Endothelial cell of coronary artery (primary cell): Measurements from ENCODE around the gene ROBO4. TPM values are rescaled to one million over a fixed set of nuclear protein-coding genes. Genes with fewer than 3 reads are reported as not detected.

Source experiments
- total RNA-seq: library from RNA; depleted of rRNA; stranded (reverse); fragments of >200 nt; gene quantifications from 2 replicates; pipeline ENCODE4 v1.2.3, GENCODE V29; 2014

The ROBO4 gene
- 151 and 173 TPM in 2 replicates for total RNA-seq

GRCh38 chr11:124897674-124898262 lies at the start of gene ROBO4:
Gene ROBO4, minus strand, starts transcription at chr11:124897865. Its CDS starts 70 bp downstream, at chr11:124897795.

GRCh38 chr11:124935548-124936514 lies 38.2 kb upstream of the ROBO4 start, which contains the start of gene HEPACAM:
Gene HEPACAM, minus strand, starts transcription at chr11:124936047. Its CDS starts 41 bp downstream, at chr11:124936006.

GRCh38 chr11:124918950-124919349 lies 21.3 kb upstream of the ROBO4 start, which contains the start of gene HEPN1:
Gene HEPN1, plus strand, starts transcription at chr11:124919250.

GRCh38 chr11:124865181-124865901 lies 32.3 kb downstream of the ROBO4 start, which contains the start of gene ROBO3:
Gene ROBO3, plus strand, starts transcription at chr11:124865432. Its CDS starts 146 bp downstream, at chr11:124865578.

Other genes starting within 250 kb of the ROBO4 start
- gene SIAE, start 224.1 kb downstream of the ROBO4 start, total RNA-seq, result 10.4 and 13.0 TPM in 2 replicates
- 5.7 and 7.5 TPM in 2 replicates for gene SPA17, start 224.0 kb downstream of the ROBO4 start, total RNA-seq
- 1.3 and 1.6 TPM in 2 replicates for gene NRGN, start 157.9 kb downstream of the ROBO4 start, total RNA-seq
- gene VSIG2, start 145.6 kb downstream of the ROBO4 start, total RNA-seq, result 0.54 and 0.85 TPM in 2 replicates
- gene ESAM, start 135.6 kb downstream of the ROBO4 start, total RNA-seq, result 70.7 and 78.8 TPM in 2 replicates
- gene MSANTD2, start 97.5 kb downstream of the ROBO4 start, total RNA-seq, result 7.9 and 13.9 TPM in 2 replicates
- 11.6 and 24.9 TPM in 2 replicates for gene ROBO3, start 32.4 kb downstream of the ROBO4 start, total RNA-seq
- gene HEPN1, start 21.4 kb upstream of the ROBO4 start, total RNA-seq, result 0.09 TPM in 1 of 2 replicates, not detected in the other
- gene HEPACAM, start 38.2 kb upstream of the ROBO4 start, total RNA-seq, result under 0.01 TPM in 1 of 2 replicates, not detected in the other
- 1.0 and 1.6 TPM in 2 replicates for gene CCDC15, start 56.3 kb upstream of the ROBO4 start, total RNA-seq
- gene SLC37A2, start 165.4 kb upstream of the ROBO4 start, total RNA-seq, result 0.28 and 0.36 TPM in 2 replicates
- 18.2 and 18.8 TPM in 2 replicates for gene TMEM218, start 213.8 kb upstream of the ROBO4 start, total RNA-seq